NCI-H146 (cell line): ENCODE data around the gene FBXO3.
A peak's percentile ranks its signal among the peaks of the same experiment; 100 is the strongest.

Experiments used
- DNase-seq: peaks from one replicate; lab custom pipeline; 2025; lab: John Stamatoyannopoulos, UW

FBXO3 gene

GRCh38 chr11:33701302-33702230, 72.8 kb downstream of the FBXO3 start:
- no peak for DNase-seq

- DNase-seq, result peak; percentile 91
These were observed 73.6 kb downstream of the FBXO3 start, which contains the start of gene C11orf91 for GRCh38 chr11:33700502-33701271. C11orf91 (minus strand) TSS chr11:33700826; CDS start chr11:33700740, 86 bp downstream.

DNA sequence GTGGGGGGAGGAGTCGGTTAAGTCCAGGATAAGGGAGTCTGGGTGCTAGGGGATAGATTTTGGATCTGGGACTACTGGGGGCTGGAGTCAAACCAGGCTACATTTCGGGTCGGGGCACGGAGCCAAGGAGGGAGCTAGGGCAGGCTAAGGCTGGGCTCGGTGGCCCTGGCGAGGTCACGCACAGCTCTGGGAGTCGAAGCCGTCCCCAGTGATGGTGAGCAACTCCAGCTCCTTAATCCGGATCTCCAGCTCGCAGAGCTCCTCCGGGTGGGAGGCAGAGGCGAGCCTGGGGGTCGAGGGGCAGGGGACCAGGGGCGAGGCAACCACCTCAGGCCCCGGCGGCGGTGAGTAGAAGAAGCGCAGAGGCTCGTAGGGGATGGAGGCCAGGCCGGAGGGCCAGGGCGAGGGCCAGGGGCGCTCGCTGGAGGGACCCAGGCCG, 74.2 kb downstream of the FBXO3 start:
- peak; percentile 52 for DNase-seq

DNA sequence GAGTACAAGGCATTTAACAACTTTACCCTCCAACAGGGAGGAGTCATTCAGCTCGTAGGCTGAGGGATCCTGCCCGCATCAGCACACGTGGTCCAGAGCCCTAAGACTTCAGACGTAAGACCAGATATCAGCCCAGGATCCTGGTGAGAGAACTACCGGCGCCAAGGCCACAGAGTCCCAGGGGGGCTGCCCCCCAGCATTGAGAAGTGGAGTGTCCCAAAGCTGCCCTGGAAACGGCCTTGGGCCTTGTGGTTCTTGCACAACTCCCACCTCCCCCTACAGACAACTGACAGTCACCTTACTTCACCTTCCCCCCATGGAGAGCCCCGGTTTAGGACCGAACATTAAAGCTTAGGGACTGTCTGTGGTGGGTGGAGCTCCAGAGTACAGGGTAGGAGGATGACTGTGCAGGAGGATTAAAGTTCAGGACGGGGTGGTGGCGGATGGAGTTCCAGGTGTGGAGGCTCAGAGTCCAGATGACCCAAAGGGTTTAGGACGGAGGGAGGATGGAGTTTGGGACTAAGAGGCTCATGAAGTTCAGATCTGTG, 74.7 kb downstream of the FBXO3 start:
- DNase-seq, result no peak

DNA sequence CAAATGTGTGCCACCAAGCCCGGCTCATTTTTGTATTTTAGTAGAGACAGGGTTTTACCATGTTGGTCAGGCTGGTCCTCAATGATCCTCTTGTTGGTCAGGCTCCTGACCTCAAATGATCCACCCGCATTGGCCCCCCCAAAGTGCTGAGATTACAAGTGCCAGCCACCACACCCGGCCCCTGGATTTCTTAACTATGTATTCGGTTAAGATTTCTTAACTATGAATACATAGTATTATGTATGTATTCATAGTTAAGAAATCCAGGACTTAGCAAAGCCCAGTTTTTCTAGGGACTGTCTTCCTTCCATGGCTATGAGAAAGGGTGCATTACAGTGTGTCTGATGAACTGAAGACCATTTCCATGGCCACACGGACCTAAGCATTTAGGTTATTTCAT, 75.4 kb downstream of the FBXO3 start:
- no peak for DNase-seq

GRCh38 chr11:33697997-33698396, 76.3 kb downstream of the FBXO3 start:
- DNase-seq, result no peak

GRCh38 chr11:33696931-33697638, 77.2 kb downstream of the FBXO3 start:
- DNase-seq, result no peak

- no peak for DNase-seq
These were observed 77.9 kb downstream of the FBXO3 start for GRCh38 chr11:33696411-33696810.

DNA sequence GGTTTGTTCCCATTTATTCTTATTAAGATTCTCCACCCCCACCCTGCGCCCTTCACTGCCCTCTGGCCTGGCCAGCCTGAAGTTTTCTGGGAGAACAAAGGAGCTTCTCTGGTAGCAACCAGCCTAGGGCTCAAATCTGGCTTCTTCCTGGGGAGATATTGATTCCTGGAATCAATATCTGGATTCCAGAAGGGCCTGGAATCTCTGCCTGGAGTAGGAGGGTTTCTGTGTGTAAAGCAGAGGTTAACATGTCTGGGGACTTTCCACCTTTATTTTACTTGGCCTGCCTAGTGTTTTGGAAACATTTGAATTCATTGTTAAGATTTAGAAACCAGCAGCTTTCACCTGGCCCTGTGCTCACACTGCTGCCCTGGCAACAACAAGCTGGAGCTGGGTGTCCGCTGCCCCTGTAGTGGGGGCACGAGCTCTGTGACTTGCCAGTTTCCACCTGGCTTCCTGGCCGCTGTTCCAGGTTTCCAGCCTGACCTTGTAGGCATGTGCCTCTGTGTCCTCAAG, 79.2 kb downstream of the FBXO3 start:
- no peak for DNase-seq

- no peak for DNase-seq
These were observed 79.8 kb downstream of the FBXO3 start for GRCh38 chr11:33694346-33695050.

GRCh38 chr11:33692541-33692940, 81.8 kb downstream of the FBXO3 start:
- DNase-seq, result no peak

DNA sequence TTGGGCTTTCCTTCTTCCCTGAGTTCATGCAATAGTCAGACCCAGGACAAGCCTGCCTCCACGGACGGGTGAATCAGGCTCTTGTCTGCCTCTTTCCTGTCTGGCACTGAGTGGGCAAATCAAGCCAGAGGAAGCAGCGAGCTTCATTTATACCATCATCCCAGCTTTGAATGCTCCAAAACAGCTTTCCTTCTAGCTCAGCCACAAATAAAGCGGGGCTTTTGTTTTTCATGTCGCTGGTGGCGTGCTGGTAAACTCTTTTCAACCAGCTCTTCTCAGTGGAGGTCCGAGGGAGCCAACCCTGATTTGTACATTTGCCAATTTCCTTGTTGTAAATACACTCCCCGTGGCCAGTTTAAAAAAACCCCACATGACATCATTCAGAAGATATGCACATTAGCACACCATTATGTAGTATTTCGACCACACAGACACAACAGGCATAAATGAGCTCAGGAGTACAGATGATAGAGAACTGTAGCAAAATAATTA, 82.3 kb downstream of the FBXO3 start:
- DNase-seq, result peak; percentile 30

DNA sequence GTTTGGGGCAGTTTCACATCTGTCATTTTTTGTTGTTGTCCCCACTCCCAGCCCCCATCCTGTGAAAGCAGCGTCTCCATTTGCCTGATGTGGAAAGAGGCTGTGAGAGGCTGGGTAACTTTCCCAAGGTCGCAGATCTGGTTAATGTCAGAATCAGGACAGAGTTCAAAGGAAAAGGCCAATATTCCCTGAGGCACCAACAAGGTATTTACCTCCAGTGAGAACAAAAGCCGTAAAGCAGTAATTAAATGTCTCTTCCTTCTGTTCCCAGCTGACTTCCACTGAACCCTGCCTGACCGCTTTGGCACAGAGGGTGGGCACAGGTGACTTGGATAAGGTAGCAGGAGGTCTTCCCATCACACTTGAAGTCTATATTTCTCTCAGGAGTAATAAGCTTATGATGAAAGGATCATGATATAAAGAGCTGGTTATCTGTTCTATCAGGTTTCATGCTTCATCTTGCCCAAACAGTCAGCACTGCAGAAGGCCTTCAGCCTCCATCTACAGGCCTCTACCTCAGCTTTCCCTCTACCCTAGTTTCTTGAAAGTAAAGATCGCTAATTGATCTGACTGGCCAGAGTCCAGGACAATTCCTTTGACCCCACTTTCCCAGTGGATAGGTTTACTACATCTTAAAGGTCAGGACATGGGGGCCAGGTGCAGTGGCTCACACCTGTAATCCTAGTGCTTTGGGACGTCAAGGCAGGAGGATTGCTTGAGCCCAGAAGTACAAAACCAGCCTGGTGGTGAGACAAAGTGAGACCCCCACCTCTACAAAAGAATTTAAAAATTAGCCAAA, 83.1 kb downstream of the FBXO3 start:
- peak; percentile 45 for DNase-seq
